Activated CD4-positive, alpha-beta T cell treated with anti-CD3 and anti-CD28 coated beads, Interleukin-10, Interleukin-2, amounts not matched to agents 100 ng/mL and 50 ng/mL, durations not matched to agents 16 hours and 8 hours (primary cell): ENCODE measurements around the gene RPL36A.

Experiments used
- DNase-seq: peaks from one replicate; pipeline ENCODE4 v3.0.0-alpha.2; 2020

The RPL36A gene

GRCh38 chrX:101393530-101394305 is 2.9 kb downstream of the RPL36A start:
- no peak for DNase-seq

DNA sequence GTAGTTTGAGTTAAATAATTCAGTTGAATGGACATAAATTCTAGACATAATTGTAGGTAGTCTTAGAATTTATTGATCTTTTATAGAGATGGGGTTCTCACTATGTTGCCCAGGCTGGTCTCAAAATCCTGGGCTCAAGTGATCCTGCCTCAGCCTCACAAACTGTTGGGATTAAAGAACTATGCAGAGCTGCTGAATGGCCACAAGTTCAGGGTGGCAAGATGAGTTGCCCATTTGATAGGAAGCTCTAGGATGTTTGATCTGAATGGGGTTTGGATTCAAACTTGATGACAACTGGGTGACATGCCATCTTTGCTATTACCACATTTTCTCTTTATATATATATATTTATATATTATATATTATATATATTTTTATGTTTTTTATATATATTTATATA is 3.6 kb downstream of the RPL36A start:
- DNase-seq: no peak

DNA sequence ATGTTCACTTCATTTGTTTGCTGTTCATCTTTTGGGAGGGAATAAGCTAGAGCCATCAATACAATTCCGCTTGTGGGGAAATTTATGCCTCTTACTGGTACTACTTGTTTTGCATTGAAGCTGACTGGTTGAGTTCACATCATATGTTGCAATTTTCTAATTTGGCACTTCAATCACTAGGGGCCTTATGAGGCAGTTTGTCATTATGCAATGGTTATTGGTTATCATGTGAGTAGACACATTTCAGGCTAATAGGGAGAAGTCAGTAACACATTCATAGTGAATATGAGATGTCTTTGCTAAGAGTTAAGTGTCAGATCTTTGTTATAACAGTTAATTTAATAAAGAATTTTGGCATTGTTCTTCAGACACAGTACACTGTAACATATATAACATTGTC is 5.0 kb downstream of the RPL36A start:
- no peak for DNase-seq

DNA sequence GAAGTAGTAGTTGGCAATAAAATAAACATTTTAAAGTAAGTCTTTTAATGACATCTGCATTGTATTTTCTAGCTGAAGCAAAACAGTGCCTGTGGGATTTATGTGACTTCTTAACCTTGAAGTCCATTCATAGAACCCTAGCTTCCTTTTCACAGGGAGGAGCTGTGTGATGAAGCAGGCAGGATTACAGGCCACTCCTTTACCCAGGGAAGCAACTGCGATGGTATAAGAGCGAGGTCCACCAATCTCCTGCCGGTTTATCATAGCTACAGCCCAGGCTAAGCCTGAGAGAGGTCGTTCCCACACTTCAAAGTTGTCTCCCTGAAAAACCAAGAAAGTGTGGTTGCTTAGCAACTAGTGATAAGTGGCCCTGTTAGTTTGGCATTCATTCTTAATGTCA is 7.0 kb downstream of the RPL36A start:
- DNase-seq: no peak

- DNase-seq: no peak
Measured at GRCh38 chrX:101398694-101399093, 7.9 kb downstream of the RPL36A start.

GRCh38 chrX:101399825-101400224 is 9.0 kb downstream of the RPL36A start:
- DNase-seq: no peak

GRCh38 chrX:101407167-101407747 is 16.4 kb downstream of the RPL36A start:
- no peak for DNase-seq

DNA sequence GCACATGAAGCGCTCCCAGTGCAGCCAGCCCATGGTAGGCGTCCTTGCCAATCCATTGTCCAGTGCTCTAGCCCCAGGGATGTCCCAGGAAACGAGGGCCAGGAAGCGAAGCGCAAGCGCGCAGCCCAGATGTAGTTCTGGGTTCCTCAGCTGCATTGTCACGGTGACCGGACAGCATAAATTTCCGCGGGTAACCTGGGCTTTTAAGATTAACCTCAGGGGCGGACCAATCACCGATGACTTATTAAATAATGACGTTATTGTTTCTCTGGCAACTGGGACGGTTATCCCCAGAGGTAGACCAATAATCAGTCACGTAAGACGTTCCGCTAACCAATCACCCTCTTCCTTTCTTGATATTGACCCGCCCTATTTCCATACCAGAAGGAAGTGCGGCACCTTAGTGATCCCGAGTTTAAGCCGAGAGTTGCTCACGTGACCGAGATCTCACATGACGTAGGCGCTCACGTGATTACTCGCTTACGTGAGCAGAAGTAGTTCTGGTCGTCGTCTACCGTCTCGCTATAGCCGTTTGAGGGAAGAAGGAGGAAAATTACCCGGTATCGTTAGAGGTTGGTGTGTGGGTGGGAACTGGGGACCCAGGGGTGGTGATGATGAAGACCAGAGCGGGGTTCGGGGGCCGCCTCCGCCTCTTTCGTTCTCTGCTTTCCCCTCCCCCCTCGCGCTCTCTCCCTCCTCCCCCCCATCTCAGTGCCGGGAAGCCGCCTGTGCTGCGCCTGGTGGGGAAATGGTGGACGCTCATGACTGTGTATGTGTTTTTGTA is 17.1 kb downstream of the RPL36A start, which contains the start of the genes GLA and HNRNPH2:
TSS of gene GLA (minus strand) at position 178 of the 784 bp plus-strand sequence. CDS start at position 156, 22 bp downstream.
TSS of gene HNRNPH2 (plus strand) at position 475 of the 784 bp plus-strand sequence. CDS start 3,767 bp downstream, outside the sequence.
- DNase-seq: peak; percentile 94

DNA sequence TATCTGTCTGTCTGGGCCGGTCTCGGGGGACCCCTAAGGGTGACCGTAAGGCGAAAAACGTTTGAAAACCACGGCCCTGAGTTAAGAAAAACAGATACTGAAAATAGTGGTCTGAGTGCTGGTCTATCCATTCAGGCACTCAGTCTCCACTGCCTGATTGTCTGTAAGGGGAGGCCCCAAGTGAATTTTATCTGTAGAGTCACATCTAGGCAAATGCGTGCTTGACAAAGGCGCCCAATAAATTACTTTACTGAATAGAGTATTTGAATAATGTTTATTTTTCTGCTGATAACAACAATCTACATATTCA is 17.7 kb downstream of the RPL36A start:
- no peak for DNase-seq

GRCh38 chrX:101409043-101409442 is 18.2 kb downstream of the RPL36A start:
- DNase-seq: no peak

- DNase-seq: no peak
Measured at GRCh38 chrX:101410461-101410860, 19.6 kb downstream of the RPL36A start.

GRCh38 chrX:101411984-101412383 is 21.2 kb downstream of the RPL36A start:
- no peak for DNase-seq

DNA sequence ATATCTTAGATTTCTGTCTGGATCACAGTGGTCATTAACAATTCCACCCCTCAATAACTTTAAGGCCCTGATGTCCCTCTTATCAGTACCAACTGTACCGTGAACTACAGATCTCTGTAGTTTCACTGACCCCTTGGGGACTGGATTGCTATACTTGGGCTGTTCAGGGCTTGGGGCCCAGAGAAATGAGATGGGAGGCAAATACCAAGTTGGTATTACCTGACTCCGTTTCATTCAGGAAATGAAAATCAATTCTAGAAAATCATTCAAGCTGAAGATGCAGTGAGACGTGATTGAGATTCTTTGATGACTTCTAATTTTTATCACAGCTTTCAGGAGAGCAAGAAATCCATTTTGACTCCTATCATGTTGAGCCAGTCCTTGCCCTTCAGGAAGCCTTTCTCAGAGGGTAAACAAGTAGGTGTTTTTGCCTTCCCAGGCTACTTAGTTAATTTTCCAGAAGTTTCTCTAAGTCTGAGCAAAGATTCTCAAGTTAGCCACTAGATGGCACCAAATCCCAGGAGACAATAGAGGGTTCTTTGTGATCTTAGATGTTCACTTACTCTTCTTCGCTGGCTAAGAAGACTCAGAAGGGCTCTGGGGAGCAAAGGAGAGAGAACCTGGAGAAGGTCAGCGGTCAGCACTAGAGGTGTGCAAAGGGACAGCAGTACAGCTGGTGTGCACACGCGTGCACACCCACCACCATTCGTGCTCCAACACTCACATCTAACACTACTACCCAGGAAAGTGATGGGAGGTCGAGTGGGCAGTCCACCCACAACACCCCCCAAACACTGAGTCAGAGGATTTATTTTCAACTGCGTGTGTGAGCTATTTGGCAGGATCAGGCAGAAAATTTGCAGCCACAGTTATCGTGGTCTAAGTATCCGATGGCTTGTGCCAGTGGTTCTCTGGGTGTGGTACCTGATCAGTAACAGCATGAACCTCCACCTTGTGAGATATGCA is 24.7 kb downstream of the RPL36A start:
- peak; percentile 74 for DNase-seq

GRCh38 chrX:101416691-101417090 is 25.9 kb downstream of the RPL36A start:
- DNase-seq: no peak

DNA sequence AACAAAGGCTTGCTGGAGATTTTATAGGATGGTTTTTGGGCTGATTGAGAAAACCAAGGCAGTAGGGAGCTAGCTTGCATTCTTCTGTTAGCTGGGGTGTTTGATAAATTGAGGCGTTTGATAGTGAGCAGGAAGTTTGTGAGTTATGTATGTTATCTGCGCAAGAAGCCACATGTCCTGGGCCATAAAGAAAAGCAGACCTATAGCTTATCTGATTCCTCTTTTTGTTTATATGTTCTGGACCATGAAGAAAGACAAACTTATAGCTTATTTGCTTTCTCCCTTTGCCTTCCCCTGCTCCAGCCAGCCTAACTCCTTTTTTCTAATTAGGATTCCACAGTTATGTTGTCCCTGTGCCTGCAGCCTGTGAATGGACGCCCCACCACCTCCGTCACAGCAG is 26.4 kb downstream of the RPL36A start:
- no peak for DNase-seq

- peak; percentile 46 for DNase-seq
Measured at GRCh38 chrX:101417981-101418841, 27.4 kb downstream of the RPL36A start.

GRCh38 chrX:101419489-101419888 is 28.7 kb downstream of the RPL36A start:
- DNase-seq: no peak

- DNase-seq: no peak
Measured at GRCh38 chrX:101427954-101428353, 37.1 kb downstream of the RPL36A start.

DNA sequence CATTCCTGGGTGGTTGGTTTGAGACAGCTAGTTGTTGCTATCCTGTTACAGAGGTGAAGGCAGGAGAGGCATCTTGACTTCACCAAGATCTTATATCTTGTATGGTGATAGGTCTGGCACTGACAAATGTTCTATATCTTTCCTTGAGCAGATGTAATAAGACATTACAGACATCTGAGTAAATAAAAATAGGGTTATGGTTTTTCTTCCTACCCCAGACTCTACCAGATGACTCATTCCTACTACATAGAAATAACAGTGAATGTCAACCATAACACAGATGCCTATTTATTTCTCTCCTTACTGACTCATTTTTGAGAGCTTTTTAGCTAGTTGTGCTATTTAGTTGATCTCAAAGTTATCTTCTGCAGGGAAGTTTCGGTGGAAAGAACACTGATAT is 39.1 kb downstream of the RPL36A start:
- peak; percentile 55 for DNase-seq

DNA sequence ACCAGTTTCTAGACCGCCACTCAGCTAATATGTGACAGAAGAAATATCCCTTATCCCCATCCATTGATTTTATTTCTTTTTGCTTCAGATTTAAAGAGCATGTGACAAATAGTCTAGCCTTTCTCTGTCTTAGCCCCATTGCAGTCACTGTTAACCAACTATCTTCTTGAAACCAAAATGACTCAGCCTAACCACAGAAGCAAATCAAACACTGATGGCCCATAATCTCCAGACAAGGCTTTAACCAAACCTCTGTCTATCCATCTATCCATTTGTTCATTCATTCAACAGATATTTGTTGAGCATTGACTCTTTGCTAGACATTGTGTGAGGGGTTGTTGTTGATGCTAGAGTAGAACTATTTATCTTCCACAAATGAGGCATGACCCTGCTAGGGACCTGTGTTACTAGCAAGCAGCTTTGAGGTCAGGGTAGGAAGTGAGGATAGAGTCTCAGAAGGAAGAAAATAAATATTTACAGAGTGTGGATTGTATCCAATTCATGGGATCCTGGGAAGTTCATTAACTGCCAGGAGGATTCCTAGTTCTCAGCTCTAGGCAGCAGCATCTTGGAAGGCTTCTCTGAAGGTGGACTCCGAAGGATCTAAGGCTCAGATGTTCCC is 39.8 kb downstream of the RPL36A start:
- peak; percentile 71 for DNase-seq

DNA sequence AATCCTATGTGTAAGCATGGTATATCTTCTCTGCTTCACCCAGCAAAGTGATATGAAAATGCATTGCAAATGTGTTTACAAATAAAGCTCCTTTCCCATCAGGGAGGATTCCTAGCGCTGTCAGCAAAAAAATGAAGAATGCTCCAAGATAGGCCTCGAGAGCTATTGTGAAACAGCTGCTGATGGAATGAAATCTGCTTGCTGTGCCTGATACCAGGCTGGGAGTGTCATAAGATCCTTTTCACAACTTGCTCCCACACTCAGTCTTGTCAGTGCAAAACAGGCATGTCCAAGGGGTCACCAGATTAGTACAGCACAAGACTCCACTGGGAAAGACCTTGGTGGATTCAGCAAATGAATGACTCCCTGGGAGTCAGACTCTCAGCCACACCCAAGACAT is 51.3 kb downstream of the RPL36A start:
- no peak for DNase-seq
